SK-N-SH treated with all-trans-retinoic acid at 6 μM for 48 hours (cell line): ENCODE results near the gene ZBTB12.

Experiments
- ATAC-seq: fragments of 200-7000 bp; cut with Tn5 transposase; 3 replicates; pipeline ENCODE4 v1.9.1; 2020; ENCODE audit warnings: mild to moderate bottlenecking, moderate library complexity
- ARNTL ChIP-seq: fragments of 450-650 bp; formaldehyde crosslinking; IDR thresholded peaks from 2 replicates; pipeline ENCODE4 v1.5.0; 2020; ENCODE audit warnings: low read depth, mild to moderate bottlenecking, moderate library complexity, borderline replicate concordance
- BACH2 ChIP-seq: fragments of 250-450 bp; sonication (Bioruptor Pico); IDR thresholded peaks from 2 replicates; pipeline ENCODE4 v1.9.0; 2021; ENCODE audit warnings: mild to moderate bottlenecking, borderline replicate concordance
- CREB5 ChIP-seq: fragments of 250-450 bp; sonication (Bioruptor Pico); IDR thresholded peaks from 2 replicates; pipeline ENCODE4 v1.5.1; 2020; ENCODE audit warnings: low read depth, mild to moderate bottlenecking, moderate library complexity
- CSDC2 ChIP-seq: fragments of 250-450 bp; sonication (Bioruptor Pico); IDR thresholded peaks from 2 replicates; pipeline ENCODE4 v1.5.0; 2020; ENCODE audit warnings: mild to moderate bottlenecking, moderate library complexity
- ESRRG ChIP-seq: fragments of 250-450 bp; sonication (Bioruptor Pico); IDR thresholded peaks from 2 replicates; pipeline ENCODE4 v1.6.1; 2021; ENCODE audit warnings: mild to moderate bottlenecking
- GLIS3 ChIP-seq: fragments of 250-450 bp; sonication (Bioruptor Pico); IDR thresholded peaks from 2 replicates; pipeline ENCODE4 v1.5.0; 2020; ENCODE audit warnings: mild to moderate bottlenecking, moderate library complexity
- ISL1 ChIP-seq: fragments of 250-450 bp; sonication (Bioruptor Pico); IDR thresholded peaks from 2 replicates; pipeline ENCODE4 v2.1.2; 2022; ENCODE audit warnings: mild to moderate bottlenecking, moderate library complexity
- POU6F1 ChIP-seq: fragments of 250-450 bp; sonication (Bioruptor Pico); IDR thresholded peaks from 2 replicates; pipeline ENCODE4 v1.8.0; 2021; ENCODE audit warnings: low read depth, mild to moderate bottlenecking, moderate library complexity, borderline replicate concordance
- PPARA ChIP-seq: fragments of 250-450 bp; sonication (Bioruptor Pico); IDR thresholded peaks from 2 replicates; pipeline ENCODE4 v1.5.0; 2020; ENCODE audit warnings: mild to moderate bottlenecking, borderline replicate concordance
- RARB ChIP-seq: fragments of 250-450 bp; sonication (Bioruptor Pico); IDR thresholded peaks from 2 replicates; pipeline ENCODE4 v1.8.0; 2021; ENCODE audit warnings: mild to moderate bottlenecking, moderate library complexity
- SNAI2 ChIP-seq: fragments of 250-450 bp; sonication (Bioruptor Pico); IDR thresholded peaks from 2 replicates; pipeline ENCODE4 v1.5.0; 2020; ENCODE audit warnings: mild to moderate bottlenecking, moderate library complexity
- TCF4 ChIP-seq: fragments of 250-450 bp; sonication (Bioruptor Pico); IDR thresholded peaks from 2 replicates; pipeline ENCODE4 v1.8.0; 2021; ENCODE audit warnings: mild to moderate bottlenecking, moderate library complexity, borderline replicate concordance
- TOX ChIP-seq: fragments of 250-450 bp; sonication (Bioruptor Pico); IDR thresholded peaks from 2 replicates; pipeline ENCODE4 v1.8.0; 2021; ENCODE audit warnings: mild to moderate bottlenecking, moderate library complexity, borderline replicate concordance
- TSHZ2 ChIP-seq: fragments of 250-450 bp; sonication (Bioruptor Pico); IDR thresholded peaks from 2 replicates; pipeline ENCODE4 v1.5.0; 2020; ENCODE audit warnings: mild to moderate bottlenecking, moderate library complexity
- ZC3H10 ChIP-seq: fragments of 250-450 bp; sonication (Bioruptor Pico); IDR thresholded peaks from 2 replicates; pipeline ENCODE4 v1.5.1; 2021; ENCODE audit warnings: mild to moderate bottlenecking, moderate library complexity
- ZFP3 ChIP-seq: fragments of 250-450 bp; sonication (Bioruptor Pico); IDR thresholded peaks from 2 replicates; pipeline ENCODE4 v1.5.0; 2020; ENCODE audit warnings: mild to moderate bottlenecking, moderate library complexity
- ZFP30 ChIP-seq: fragments of 450-650 bp; formaldehyde crosslinking; IDR thresholded peaks from 2 replicates; pipeline ENCODE4 v1.5.0; 2022; ENCODE audit warnings: mild to moderate bottlenecking, moderate library complexity
- ZNF565 ChIP-seq: fragments of 450-650 bp; formaldehyde crosslinking; conservative IDR thresholded peaks from 2 replicates; pipeline ENCODE4 v1.5.0; 2020; ENCODE audit warnings: low read depth, mild to moderate bottlenecking, moderate library complexity
- ZNF70 ChIP-seq: fragments of 450-650 bp; formaldehyde crosslinking; IDR thresholded peaks from 2 replicates; pipeline ENCODE4 v1.5.0; 2020; ENCODE audit warnings: mild to moderate bottlenecking, moderate library complexity
- ZNF8 ChIP-seq: fragments of 450-650 bp; formaldehyde crosslinking; IDR thresholded peaks from 2 replicates; pipeline ENCODE4 v1.5.0; 2020; ENCODE audit warnings: mild to moderate bottlenecking, moderate library complexity
- TF ChIP-seq, protein P1 (sequence below): fragments of 250-450 bp; sonication (Bioruptor Pico); IDR thresholded peaks from 2 replicates; pipeline ENCODE4 v1.5.1; 2021; ENCODE audit warnings: mild to moderate bottlenecking, moderate library complexity
- TF ChIP-seq, protein P2 (sequence below): fragments of 250-450 bp; sonication (Bioruptor Pico); IDR thresholded peaks from 2 replicates; pipeline ENCODE4 v1.8.0; 2020; ENCODE audit warnings: mild to moderate bottlenecking, moderate library complexity, borderline replicate concordance

The ZBTB12 gene

DNA sequence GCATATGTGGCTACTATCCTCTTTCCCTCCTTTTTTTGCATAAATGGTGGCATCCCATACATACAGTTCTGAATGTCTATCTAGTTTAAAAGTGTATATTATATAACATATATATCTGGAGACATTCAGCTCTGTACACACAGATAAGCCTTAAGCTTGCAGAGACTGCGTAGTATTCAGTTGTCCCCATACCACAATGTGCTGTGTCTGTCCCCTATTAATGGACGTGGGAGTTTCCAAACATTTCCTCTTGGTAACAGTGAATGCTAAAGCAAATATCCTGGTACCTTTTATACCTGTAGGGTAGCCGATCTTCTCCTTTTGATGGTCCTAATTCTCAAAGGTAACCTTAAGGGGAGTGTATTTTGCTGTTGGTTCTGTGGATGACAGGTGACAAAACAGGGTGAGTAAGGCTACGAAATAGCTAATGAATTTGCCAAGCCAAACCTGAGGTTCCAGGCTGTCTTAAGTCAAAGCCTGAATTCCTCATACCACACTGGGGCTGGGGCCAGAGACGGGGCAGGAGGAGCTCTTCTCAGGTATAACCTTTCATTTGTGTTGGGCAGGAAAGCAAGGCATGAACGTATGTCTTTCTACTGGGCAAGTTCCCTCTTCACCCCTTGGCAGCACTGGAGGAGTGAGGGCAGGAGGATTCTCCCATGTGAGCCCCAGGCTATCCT, 17.9 kb upstream of the ZBTB12 start:
- TF ChIP-seq POU6F1 (no peak), BACH2 (CRISPR knock-in tag) (no peak)
- ATAC-seq: no peak

GRCh38 chr6:31918069-31918720, 16.3 kb upstream of the ZBTB12 start:
- no peak for ATAC-seq
- TF ChIP-seq CREB5: no peak
- TF ChIP-seq ZC3H10 (CRISPR knock-in tag): no peak
- TF ChIP-seq GLIS3: no peak
- no peak for TF ChIP-seq ZNF565 (CRISPR knock-in tag)
- TF ChIP-seq BACH2 (CRISPR knock-in tag): no peak
- TF ChIP-seq CSDC2: no peak
- TF ChIP-seq PPARA (CRISPR knock-in tag): no peak
- no peak for TF ChIP-seq ESRRG (CRISPR knock-in tag)
- no peak for TF ChIP-seq ZNF70
- no peak for TF ChIP-seq SNAI2 (CRISPR knock-in tag)
- TF ChIP-seq ZFP3: no peak
- TF ChIP-seq TCF4 (CRISPR knock-in tag): no peak
- no peak for TF ChIP-seq RARB (CRISPR knock-in tag)
- TF ChIP-seq TOX: no peak
- TF ChIP-seq ARNTL: no peak
- TF ChIP-seq ZFP30 (CRISPR knock-in tag): no peak
- TF ChIP-seq, protein P1, sequence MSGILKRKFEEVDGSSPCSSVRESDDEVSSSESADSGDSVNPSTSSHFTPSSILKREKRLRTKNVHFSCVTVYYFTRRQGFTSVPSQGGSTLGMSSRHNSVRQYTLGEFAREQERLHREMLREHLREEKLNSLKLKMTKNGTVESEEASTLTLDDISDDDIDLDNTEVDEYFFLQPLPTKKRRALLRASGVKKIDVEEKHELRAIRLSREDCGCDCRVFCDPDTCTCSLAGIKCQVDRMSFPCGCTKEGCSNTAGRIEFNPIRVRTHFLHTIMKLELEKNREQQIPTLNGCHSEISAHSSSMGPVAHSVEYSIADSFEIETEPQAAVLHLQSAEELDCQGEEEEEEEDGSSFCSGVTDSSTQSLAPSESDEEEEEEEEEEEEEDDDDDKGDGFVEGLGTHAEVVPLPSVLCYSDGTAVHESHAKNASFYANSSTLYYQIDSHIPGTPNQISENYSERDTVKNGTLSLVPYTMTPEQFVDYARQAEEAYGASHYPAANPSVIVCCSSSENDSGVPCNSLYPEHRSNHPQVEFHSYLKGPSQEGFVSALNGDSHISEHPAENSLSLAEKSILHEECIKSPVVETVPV (CRISPR knock-in tag): no peak
- no peak for TF ChIP-seq ISL1 (CRISPR knock-in tag)
- TF ChIP-seq ZNF8 (CRISPR knock-in tag): no peak

DNA sequence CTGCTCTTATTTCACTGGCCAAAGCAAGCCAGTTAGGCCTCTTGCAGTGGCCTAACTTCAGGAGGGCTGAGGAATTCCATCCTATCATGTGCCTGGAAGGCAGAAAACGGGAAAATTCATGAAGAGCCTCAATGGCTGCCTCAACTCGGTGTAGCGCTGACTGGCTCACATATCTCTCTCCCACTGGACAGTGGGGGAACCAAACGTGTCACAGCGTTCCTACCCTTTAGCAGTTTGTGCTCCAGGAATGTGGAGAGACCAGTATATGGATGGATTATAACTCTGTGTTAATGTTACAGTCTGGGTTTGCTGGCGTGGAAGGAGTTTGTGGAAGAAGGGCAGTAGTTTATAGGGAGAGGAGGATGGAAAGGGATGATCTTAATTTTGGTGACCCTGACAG, 13.9 kb upstream of the ZBTB12 start:
- no peak for ATAC-seq
- TF ChIP-seq ZNF565 (CRISPR knock-in tag) (no peak), ZFP3 (no peak), GLIS3 (no peak), ISL1 (CRISPR knock-in tag) (no peak), ESRRG (CRISPR knock-in tag) (no peak), TOX (no peak), ZC3H10 (CRISPR knock-in tag) (no peak), SNAI2 (CRISPR knock-in tag) (no peak), ZNF70 (no peak)
- TF ChIP-seq, protein P1 (CRISPR knock-in tag): no peak

GRCh38 chr6:31915351-31915750, 13.5 kb upstream of the ZBTB12 start:
- no peak for TF ChIP-seq GLIS3
- no peak for TF ChIP-seq CSDC2
- no peak for TF ChIP-seq ZNF8 (CRISPR knock-in tag)
- TF ChIP-seq, protein P2, sequence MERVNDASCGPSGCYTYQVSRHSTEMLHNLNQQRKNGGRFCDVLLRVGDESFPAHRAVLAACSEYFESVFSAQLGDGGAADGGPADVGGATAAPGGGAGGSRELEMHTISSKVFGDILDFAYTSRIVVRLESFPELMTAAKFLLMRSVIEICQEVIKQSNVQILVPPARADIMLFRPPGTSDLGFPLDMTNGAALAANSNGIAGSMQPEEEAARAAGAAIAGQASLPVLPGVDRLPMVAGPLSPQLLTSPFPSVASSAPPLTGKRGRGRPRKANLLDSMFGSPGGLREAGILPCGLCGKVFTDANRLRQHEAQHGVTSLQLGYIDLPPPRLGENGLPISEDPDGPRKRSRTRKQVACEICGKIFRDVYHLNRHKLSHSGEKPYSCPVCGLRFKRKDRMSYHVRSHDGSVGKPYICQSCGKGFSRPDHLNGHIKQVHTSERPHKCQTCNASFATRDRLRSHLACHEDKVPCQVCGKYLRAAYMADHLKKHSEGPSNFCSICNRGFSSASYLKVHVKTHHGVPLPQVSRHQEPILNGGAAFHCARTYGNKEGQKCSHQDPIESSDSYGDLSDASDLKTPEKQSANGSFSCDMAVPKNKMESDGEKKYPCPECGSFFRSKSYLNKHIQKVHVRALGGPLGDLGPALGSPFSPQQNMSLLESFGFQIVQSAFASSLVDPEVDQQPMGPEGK (CRISPR knock-in tag): no peak
- no peak for TF ChIP-seq BACH2 (CRISPR knock-in tag)
- TF ChIP-seq, protein P1 (CRISPR knock-in tag): no peak
- no peak for TF ChIP-seq PPARA (CRISPR knock-in tag)
- no peak for TF ChIP-seq SNAI2 (CRISPR knock-in tag)
- TF ChIP-seq TSHZ2 (CRISPR knock-in tag): no peak
- TF ChIP-seq RARB (CRISPR knock-in tag): no peak
- TF ChIP-seq TCF4 (CRISPR knock-in tag): no peak
- no peak for ATAC-seq
